ENCODE results near the gene CTSZ.
"Not testable (repeated sequence)": the region's sequence is repeated elsewhere in the genome, so short reads cannot be mapped to it uniquely, and the experiment has no call there.

Gene CTSZ

DNA sequence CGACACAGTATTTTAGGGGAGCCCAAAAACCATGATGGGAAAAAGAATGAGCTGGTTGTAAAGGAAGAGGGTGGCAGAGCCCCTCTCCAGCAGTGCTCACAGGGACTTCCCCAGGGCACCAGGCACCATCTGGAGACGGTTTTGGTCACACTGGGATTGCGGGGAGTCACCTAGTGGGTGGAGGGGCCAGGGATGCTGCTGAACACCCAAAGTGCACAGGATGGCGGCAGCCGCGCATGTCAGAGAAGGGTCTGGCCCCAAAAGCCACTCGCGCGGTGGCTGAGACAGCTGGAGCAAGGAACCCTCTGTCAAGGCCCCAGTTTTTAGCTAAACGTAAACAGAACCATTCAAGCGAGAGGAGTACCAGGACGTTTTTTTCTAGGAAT is 10.8 kb downstream of the CTSZ start:
- no peak for DNase-seq

DNA sequence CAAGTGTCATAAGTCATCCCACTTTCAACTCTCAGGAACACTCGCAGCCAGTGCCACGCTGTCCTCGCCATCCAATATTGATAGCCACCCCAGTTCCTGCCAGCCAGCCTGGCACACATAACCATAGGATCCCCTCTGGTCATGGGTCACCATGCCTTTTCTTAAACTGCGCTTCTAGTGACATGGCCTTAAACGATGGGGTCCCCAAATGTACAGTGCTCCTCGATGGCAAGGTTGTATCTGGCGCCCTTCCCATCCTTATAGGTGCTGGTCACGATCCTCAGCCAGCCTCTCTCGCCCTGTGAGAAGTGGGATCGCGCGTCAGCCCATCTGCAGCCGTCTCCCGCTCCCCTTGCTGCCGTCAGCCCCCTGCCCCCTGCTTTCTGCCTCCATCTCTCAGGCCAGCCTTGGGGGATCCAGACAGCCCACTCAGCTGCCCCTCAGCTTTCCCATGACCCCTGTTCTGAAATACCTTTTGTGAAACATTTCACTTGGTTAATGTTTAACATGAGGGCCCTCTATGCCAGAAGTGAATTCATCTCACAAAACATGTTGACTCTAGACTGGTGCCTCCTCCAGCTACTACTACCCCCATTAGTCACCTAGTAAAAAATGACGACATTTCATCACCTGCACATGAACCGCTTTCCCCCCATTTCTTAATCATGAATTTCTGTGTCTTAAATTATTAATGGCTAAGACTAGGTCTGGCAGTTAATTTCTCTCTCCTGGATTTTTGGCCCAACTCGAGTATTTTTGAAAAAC is 11.4 kb downstream of the CTSZ start:
- no peak for DNase-seq

DNA sequence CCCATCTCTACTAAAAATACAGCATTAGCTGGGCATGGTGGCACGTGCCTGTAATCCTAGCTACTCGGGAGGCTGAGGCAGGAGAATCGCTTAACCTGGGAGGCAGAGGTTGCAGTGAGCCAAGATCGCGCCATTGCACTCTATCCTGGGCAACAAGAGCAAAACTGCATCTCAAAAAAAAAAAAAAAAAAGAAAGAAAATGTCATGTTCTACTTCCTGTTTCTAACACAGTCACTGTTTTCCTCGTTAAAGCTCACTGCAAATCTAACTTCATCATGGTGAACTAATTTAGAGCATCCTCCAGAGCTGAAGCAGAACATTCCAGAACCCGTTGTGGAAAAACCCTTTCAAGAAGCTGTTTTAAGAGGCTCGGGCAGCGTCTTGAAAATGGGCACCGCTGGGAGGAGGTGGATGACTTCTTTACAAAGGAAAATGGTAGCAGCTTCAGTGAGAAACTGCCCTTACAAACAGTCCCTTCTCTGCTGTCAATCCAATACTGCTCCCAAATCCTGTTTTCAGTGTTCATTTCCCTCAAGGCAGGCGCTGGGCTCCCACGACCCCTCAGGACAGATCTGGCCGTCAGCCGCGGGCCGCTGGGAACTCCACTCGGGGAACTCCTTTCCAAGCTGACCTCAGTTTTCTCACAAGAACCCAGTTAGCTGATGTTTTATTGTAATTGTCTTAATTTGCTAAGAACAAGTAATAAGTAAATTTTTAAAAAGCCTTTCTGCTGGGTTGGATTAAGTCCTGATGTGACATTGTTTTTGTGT is 12.5 kb downstream of the CTSZ start:
- DNase-seq, result no peak

DNA sequence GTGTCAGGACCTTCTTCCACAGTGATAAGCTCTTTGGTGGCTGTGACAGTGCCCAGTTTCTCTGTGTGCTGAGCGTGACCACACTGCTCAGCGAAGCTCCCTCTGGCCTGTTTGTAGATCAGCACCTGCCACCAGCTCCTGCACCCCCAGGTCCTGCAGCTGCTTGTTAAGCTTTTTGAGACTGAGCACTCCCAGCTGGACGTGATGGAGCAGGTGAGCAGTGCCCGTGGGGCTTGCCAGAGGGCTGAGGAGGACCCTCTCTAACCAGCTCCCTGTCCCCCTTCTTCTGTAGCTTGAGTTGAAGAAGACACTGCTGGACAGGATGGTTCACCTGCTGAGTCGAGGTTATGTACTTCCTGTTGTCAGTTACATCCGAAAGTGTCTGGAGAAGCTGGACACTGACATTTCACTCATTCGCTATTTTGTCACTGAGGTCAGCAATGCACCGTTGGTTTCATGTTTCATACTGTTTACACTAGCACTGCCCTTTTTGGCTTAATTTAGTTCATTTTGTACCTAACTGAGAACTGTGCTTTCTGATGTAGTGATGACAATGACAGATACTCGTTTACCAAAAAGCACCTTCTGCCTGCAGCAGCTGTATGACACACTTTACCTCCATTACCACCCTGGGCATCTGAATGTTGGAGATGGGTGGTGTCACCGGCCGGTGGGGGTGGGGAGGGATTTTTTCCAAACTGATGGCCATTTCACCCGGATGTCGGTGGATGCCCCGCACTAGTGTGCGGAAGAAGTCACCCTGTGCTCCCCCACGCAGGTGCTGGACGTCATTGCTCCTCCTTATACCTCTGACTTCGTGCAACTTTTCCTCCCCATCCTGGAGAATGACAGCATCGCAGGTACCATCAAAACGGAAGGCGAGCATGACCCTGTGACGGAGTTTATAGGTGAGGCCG is 13.5 kb downstream of the CTSZ start:
- no peak for DNase-seq

DNA sequence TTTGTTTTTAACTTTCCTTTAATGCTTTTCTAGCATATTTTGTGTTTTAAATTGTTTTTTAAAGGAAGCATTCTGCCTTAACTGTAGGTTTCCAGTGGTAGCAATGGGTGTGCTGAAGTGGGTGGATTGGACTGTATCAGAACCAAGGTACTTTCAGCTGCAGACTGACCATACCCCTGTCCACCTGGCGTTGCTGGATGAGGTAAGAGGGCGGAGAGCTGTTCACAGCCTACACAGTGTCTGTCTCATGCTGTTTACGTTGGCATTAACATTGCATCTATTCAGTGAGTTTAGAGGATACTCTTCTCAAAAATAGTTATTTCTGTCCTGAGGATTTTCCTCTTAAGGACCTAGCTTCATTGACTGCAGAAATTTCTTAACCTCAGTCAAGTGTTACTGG is 14.1 kb downstream of the CTSZ start:
- DNase-seq, result no peak

DNA sequence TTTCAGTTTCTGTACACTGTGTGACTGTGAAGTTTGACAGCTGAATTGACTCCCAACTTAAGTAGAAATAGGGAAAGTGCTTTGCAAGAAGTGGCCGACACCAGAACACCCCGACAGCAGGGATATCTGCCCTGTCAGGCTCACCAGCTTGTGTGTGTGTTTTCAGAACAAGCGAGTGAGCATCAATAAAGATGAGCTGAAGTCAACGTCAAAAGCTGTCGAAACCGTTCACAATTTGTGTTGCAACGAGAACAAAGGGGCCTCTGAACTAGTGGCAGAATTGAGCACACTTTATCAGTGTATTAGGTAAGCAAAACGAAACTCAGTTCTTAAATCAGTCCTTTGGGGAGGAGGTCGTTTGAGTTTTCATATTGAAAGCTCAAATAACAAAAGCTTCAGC is 15.3 kb downstream of the CTSZ start:
- no peak for DNase-seq

DNA sequence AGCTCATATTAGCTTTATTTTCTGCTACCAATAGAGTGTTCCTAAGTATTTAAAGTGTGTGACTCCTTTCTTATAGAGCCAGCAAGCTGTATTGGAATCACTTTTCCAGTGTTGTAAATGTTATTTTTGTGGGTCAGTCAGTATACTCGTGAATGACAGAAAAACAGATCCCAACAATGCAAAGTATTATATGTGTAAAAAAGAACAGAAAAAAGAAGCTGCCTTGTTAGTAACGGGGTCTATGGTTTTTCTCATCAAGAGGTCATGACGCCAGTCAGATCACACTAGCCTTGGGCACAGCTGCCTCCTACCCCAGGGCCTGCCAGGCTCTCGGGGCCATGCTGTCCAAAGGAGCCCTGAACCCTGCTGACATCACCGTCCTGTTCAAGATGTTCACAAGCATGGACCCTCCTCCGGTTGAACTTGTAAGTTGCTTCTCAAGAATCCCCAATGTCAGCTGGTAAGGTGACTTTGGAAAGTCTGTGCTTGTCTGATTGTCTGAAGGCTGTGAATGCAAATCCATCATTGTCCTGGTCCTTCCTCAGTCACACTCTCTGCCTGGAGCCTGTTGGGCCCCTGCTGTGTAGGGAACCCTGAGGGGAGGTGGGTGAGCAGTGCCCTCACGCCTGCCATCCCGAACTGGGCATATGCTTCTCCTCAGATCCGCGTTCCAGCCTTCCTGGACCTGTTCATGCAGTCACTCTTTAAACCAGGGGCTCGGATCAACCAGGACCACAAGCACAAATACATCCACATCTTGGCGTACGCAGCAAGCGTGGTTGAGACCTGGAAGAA is 16.2 kb downstream of the CTSZ start:
- DNase-seq, result no peak

DNA sequence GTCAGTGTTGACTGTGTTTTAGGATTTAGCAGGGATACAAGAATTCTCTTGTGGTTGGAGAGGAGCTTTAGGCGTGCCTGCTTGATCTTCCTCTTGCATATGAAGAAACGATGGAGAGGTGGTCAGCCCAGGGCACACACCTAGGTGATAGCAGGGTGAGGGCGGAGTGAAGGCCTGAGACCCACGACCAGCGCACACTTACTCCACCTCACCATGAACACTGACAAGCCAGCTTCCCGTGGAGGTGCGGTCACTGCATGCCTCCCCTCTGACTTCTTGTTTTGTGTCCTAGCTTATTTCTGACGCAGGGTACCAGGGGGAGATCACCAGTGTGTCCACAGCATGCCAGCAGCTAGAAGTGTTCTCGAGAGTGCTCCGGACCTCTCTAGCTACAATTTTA is 17.9 kb downstream of the CTSZ start:
- no peak for DNase-seq

DNA sequence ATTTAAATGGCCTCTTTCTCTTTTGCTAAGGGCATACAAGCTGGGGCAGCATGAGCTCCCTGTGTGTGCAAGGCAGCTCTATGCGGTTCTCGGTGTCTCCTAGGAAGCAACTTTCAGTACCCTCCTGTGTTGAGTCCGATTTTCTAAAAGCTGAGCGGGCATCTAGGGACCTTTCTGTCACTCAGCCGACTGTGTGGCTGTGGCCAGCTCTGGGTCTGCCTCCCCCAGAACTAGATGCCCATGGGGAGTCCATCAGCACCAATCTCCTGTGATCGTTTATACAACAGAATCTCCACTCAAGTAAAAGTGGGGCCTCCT is 18.5 kb downstream of the CTSZ start:
- DNase-seq, result no peak

DNA sequence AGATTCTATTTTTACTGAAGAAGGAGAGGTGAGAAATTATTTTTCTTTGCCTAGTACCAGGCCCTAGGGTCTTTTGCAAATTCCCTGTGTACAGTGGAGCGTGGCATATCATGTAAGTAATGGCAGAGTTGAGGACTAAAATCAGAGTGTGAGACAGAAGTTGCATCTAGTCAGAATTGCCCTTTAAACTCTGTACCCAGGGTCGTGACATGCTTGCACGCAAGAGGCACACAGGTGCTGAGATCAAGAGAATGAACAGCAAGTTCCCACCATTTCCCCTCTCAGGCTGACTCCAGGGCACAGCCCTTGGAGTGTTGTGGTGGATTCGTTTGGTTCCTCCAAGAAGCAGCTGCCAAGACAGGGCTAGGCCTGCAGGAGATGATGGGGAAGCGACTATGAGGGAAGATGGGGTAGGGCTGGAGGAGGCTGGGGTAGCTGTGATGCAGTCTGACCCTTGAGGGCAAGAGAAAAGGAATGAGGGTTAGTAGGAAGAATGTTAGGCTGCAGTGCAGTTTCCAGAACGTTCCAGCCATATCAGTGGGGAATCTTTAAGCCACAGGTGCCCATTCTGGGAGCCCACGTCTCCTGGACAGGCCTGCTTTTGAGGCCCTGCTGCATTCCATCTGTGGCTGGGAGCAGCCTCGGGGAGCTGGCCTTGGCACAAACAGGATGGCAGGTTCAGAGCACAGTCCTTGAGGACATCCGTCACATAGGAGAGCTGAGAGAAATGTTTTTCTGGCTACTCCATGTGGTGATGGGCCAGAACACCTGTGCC is 19.1 kb downstream of the CTSZ start:
- no peak for DNase-seq

DNA sequence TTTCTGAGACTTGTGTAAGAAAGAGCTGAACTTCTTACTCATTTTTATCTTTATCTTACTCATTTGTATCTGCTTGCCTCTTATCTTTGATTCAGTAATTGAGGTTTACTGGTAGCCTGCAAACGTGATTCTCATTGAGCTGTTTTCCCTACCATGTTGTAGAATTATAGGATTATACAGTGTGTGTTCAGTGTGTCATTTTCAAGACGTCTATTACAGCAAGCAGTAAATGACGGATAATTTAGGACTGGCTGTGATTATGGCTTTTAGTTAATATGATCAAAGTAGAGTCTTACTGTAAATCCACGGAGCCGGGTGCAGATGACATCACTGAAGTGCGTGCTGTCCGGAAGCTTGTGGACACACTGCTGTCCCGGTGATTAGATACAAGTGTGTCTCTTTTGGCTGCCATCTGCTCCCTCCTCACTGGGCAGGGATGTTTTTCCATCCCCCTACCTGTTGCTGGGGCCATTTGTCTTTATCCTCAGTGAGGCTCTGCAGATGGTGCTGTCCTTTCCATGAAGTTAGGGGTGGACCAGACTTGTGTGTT is 20.0 kb downstream of the CTSZ start:
- no peak for DNase-seq

DNA sequence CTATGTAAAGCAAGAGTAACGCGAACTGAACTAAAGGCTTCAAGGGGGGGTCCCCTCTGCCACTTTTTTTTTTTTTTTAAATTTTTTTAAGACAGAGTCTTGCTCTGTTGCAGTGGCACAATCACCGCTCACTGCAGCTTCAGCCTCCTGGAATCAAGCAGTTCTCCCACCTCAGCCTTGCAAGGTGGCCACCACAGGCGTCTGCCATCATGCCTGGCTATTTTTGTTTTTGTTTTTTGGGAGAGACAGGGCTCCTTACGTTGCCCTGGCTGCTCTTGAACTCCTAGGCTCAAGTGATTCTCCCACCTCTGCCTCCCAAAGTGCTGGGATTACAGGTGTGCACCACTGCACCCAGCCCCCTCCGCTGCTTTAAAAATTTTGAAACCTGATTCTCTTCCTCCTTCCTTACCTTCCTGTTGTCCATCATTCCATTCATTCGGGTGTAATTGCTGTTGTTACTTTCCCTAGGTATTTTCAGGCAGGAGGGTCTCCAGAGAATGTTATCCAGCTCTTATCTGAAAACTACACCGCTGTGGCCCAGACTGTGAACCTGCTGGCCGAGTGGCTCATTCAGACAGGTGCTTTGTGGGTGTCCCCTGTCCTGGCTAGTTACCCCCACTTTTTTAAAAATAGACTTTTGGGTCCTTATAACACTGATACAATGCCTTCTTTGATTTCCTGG is 20.6 kb downstream of the CTSZ start:
- DNase-seq, result no peak

DNA sequence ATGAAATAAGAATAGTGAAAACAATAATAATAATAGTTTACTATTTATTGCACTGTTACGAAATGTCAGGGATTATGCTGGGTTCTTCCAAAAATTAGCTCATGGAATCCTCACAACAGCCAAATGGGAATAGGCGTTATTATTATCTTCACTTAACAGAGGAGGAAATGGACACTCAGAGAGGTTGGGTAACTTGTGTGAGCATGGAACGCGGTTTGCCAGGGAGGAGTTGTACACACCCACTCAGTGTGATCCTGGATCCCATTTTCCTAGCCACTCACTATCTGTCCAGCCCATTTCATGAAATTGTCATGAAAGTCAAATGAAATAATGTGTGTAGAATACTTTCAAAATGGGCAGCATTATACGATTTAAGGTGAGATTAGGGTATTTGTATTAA is 21.4 kb downstream of the CTSZ start:
- no peak for DNase-seq

DNA sequence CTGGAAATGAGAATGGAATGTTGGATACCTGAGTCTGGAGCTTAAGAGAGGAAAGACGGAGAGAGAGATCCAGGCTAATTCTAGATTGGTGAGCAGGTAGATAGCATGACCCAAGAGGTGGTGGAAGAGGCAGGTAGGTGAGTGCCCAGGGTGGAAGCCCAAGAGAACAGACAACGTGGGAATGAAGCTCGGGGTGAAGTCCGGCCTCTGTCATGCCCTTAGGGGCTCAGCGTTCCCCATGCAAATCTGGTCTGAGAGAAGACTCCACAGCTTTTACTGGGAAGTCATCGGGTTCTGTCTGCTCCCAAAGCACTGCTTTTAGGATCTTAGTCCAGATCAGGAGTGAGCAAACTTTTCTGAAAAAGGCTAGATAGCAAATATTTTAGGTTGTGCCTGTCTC is 22.4 kb downstream of the CTSZ start:
- DNase-seq, result no peak

DNA sequence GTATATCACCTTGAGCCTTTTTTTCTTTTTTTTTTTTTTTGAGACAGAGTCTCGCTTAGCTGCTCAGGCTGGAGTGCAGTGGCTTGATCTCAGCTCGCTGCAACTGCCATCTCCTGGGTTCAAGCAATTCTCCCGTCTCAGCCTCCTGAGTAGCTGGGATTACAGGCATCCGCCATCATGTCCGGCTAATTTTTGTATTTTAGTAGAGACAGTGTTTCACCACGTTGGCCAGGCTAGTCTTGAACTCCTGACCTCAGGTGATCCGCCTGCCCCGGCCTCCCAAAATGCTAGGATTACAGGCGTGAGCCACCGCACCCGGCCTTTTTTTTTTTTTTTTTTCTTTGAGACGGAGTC is 24.0 kb downstream of the CTSZ start:
- DNase-seq, result not testable (repeated sequence)

DNA sequence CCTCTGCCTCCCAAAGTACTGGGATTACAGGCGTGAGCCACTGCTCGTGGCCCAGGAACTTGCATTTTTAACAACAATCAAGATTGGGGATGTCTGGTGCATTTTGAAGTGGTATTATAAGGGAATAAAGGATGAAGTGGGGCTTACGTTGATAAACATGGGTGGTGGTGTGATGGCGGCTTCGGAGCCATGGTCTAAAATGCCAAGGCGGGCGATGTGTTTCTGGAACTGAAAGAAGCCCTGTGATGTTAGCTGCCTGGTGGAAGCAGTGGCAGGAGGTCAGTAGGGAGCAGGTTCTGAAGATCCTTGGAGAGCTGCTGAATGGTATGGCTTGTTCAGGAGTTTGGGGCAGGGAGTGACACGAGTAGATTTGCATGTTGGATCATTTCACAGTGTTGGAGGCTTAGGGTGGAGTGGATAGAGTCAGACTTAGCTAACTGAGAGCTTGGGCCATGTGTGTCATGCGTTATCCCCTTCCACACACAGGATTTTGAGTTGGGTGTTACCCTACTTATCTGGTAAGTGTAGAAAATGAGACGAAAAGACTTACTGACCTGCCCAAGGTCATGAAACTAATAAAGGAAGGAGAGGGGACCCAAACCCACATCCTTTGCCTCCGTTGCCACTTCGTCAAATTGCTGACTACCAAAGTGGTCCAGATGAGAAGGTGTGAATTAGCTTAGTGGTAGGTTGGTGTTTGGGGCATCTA is 24.5 kb downstream of the CTSZ start:
- no peak for DNase-seq

DNA sequence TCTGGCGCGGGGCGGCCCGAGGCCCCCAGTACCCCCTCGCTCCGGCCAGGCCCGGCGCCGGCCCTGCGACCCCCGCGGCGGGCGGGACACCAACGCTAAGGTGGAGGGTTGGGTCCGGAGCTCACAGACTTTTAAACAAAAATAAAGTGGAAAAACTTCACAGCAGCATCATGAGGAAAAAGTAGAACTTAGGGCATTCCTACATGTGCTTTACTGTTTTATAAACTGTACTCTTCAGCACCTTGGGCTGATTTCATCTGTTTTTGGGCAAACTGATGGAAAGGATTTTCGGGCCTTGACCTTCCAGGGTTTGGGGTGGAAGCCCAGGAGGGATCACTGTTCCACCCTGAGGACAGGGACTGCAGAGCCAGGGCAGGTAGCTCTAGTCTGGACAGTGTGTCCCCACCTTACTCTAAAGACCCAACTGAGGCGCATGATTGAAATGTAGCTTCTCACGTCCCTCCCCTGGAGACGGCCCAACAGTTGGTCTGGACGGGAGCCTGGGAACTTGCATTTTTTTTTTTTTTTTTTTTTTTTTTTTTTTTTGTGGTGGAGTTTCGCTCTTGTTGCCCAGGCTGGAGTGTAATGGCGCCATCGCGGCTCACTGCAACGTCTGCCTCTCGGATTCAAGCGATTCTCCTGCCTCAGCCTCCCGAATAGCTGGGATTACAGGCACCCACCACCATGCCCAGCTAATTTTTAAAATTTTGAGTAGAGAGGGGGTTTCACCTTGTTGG is 25.3 kb downstream of the CTSZ start:
- DNase-seq, result no peak

DNA sequence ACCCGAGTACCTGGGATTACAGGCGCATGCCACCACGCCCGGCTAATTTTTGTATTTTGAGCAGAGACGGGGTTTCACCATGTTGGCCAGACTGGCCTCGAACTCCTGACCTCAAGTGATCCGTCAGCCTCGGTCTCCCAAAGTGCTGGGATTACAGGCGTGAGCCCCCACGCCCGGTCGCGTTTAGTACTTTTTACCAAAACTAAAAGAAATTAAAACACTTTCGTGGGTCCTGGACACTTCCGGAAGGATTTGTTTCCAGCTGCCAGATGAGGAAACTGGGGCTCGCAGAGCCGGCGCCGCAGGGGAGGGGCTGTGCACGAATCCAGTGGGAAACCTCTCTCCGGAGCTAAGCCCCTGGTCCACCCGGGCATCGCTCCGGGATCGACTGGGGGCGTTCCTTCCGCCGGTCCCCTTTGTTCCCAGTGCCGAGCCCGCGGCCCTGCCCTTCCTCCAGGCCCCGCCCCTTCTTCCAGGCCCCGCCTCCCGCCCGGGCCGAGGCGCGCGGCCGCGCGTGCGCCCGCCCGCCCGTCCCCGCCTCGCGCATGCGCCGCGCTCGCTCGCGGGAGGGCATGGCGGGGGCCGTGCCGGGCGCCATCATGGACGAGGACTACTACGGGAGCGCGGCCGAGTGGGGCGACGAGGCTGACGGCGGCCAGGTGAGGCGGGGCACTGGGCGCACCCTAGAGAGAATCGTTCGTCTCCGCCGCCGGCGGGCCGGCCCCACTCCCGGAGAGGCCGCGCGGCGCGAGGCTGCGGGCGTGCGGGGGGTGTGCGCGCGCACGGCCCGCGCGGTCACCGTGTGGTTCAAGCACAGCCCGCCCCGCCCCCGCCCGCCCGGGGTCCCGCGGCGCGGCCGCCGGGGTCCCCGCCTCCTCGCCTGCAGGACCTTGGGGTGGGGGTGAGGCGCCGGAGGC is 26.1 kb downstream of the CTSZ start, which contains the start of gene NELFCD:
NELFCD (plus strand) TSS at position 546 of the 917 bp plus-strand sequence; CDS start at position 600, 54 bp downstream.
- peak; percentile 88 for DNase-seq

Data from activated CD4-positive, alpha-beta T cell treated with anti-CD3 and anti-CD28 coated beads, Interleukin-2, amount 50 U/mL, for 1 hour (primary cell).